ENCODE data around the gene NIPAL1.

NIPAL1 gene

DNA sequence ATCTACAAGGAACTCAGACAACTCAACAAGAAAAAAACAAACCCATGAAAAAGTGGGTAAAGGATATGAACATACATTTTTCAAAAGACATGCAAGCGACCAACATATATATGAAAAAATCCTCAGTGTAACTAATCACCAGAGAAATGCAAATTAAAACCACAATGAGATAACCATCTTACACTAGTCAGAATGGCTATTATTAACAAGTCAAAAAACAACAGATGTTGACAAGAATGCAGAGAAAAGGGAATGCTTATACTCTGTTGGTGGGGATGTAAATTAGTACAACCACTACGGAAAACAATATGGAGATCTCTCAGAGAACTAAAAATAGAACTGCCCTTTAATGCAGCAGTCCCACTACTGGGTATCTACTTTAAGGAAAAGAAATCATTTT is 12.1 kb downstream of the NIPAL1 start:
- DNase-seq = no peak

DNA sequence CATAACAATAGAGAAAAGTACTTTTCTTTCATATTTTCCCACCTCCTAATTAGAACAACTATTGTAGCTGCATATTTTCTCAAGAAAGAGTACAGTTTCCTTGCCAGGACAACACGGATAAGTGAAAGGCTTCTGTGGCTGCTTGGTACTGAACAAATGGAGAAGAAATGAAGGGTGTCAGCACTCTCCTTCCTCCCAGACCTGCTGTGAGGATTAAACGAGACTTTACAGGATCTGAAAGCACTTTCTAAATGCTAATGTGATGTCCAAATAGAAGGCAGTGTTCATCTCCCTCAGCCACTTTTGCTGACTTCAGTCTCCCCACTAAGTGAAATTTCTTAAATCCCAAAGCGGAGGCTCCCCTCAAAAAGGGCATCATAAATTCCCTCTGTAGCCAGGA is 13.9 kb downstream of the NIPAL1 start:
- DNase-seq = no peak

DNA sequence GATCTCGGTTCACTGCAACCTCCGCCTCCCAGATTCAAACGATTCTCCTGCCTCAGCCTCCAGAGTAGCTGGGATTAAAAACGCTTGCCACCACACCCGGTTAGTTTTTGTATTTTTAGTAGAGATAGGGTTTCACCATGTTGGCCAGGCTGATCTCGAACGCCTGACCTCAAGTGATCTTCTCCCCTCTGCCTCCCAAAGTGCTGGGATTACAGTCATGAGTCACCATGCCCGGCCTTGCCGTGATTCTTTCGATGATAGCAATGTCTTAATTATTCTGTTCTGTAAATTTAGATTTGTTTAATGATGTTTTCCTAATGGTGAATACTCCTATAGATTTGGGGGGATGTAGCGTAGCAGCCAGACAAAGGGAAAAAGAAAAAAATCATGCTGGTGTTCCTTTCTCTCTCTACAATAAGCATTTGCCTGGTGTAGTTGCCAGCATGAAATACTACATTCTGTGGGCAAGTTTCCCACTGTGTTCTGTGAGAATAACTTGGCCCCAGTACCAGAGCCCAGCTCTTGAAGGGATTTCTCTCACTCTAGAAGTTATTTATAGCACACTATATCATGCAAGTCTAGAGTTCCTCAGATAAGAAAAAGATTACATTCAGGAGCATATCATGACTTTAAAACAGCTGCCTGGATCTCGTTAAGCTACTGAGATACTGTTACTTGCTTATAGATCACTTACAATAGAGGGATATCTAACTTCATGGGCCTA is 15.4 kb downstream of the NIPAL1 start:
- no peak for DNase-seq

DNA sequence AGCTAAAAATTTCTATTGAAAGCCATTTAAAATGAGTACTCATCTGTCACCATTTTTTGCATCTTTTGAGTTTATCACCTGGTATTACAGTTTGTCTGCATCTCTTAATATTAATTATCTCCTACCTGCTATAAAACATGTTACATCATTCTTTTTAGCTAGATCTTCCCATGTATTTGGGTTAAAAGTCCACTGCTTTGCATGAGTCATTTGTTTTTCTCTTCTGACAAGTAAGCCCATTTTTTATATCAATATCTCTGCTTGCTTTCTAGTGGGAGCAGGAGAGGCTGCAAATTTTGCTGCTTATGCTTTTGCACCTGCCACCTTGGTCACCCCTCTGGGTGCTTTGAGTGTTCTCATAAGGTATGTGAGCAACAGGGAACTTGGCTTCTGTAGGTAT is 16.1 kb downstream of the NIPAL1 start:
- no peak for DNase-seq

DNA sequence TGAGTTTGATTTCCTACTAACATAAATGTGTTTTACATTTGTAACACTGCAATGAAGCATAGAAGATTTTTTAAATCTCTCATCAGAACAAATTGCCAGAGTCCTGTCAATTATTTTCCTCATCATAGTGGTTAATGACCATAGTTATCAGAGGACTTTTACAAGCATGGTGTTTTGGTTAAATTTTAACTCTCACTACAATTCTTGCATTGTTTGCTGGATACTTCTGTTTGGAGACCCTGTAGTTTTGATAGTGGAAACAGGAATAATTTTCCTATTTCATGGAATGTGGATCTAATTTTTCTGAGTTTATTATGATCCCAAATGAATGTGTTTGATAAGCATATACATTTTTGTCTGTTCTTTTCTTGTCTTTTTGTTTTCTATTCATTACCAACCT is 16.8 kb downstream of the NIPAL1 start:
- no peak for DNase-seq

DNA sequence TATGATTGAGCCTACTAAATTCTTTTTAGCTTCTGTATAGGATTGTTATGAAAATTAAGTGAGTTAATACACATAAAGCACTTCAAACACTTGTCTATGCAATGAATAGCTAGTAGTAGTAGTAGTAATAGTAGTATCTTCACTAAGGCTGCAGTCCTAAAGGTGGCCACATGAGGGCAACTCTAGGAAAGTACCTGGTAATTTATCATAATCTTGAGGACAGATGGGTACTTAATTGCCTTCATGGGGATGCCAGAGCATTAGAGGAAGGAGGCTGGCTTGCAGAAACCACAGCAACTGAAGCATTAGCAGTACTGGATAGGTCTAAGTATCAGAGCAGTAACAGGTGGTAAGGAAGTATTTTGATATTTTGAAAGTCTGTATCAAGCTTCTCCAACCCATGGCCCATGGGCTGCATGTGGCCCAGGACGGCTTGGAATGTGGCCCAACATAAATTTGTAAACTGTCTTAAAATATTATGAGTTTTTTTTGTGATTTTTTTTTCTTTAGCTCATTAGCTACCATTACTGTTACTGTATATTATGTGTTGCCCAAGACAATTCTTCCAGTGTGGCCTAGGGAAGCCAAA is 17.3 kb downstream of the NIPAL1 start:
- peak; percentile 56 for DNase-seq

DNA sequence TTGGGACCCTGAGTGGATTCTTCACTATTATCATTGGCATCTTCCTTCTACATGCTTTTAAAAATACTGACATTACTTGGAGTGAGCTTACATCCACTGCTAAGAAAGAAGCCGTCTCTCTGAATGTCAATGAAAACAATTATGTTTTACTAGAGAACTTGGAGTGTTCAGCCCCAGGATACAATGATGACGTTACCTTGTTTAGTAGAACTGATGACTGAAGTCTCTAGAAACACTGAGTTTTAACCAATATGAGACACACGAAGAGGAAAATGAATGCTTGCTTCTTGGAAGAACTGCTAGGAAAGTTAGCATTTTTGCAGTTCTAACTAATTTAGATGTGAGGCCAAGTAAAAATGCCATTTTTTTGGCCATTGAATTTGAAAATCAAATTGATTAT is 19.4 kb downstream of the NIPAL1 start:
- no peak for DNase-seq

DNA sequence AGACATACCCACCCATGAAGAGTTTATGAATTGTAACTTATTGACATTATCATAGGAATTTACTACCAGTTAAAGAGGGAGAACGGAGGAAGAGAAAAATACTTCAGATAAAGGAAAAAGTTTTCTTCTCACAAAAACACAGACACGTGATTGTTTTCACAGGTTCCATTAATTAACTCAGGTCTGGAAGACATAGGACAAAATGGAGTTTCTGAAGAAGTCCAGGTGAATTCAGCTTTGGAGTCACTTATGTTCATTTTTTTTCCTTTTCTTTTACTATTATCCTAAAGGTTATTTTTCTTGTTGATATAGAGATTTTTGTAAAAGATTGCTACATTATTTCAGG is 20.5 kb downstream of the NIPAL1 start:
- no peak for DNase-seq

DNA sequence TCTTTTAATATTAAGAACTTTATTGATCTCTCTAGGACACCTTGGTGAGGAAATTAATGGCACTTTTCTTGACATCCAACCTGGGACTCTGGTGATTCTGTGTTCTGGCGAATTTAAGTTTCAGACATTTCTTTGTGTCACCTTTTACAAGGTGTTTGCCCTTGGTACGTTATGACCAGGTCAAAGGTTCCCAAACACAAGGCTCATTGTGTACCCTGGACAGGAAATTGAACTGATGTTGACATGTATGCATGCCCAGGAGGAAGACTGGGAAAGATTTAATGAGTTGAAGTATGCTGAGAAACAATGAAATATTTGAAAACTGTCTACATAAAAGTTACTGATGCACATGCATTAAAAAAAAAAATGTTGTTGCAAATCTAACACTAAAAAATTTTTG is 22.1 kb downstream of the NIPAL1 start:
- no peak for DNase-seq

DNA sequence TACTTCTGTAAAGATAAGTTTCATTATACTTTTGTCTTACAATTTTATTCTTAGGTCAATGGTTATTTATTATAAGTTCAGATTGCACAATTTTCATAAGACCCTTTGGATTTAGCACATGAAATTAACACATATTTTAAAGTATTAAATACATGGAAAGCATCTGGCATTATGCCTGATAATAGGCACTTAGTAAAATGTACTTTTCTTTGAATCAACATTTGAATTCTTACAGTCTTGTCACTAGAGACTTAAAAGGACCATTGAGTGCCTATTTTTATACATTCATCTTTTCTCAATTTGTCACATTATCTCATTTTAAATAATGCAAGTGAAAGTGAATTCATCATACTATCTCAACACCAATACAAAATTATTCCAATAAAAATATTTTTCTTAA is 23.0 kb downstream of the NIPAL1 start:
- no peak for DNase-seq

DNA sequence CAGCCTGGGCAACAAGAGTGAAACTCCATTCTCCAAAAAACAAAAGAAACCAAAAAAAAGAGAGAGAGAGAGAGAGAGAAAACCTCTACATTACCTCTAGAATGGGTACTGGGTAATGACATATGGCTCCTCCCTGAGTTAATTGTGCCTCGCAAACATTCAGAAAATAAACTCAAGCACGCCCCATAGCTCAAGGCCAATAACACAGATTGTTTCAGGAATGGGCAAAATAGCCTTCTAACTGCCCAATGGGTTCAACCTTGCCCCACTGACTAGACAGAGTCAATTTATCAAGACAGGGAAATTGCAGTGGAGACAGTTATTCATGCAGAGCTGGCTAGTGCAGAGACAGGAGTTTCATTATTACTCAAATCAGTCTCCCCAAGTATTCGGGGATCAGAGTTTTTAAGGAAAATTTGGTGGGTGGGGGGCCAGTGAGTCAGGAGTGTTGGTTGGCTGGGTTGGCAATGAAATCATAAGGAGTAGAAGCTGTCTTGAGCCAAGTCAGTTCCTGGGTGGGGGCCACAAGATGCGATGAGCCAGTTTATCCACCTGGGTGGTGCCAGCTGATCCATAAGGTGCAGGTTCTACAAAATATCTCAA is 25.1 kb downstream of the NIPAL1 start:
- DNase-seq = no peak

DNA sequence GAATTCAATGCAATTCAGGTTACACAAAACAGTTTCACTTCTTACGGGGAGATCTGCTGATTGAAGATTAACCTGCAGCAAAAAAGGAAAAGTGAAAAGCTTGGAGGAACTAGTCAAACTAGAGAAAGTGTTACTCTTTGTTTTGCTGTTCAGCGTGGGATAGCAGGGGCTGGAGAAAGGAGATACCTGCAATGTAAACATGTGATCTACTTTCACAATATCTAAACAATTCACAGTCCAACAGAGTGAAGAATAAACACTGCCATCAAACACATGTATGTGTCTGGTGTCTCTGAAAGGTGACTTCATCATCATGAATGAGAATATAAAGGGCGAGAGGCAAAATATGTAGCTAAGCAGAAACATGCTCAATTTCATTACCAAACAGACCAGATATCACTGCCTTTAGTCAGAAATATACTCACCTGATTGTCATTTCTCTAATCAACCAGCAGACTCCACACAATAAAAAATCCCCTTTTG is 26.4 kb downstream of the NIPAL1 start:
- DNase-seq = no peak

DNA sequence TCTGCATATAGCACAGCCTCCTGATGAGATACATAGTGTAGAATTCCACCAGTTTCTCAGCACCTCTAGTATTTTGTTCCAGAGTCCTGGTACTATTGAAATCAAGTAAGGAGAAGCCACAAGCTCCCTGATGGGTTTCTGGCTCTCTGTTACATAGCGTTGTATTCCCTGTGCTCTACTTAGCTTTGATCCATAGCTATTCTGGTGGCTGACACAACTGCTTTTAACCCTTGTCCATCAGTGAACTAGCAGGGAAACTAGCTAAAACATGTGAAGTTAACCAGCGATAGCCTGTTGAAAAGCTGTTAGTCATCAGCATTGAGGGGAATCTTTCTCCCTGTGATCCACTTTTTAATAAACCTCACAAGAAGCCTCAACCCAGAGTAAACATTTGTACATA is 26.9 kb downstream of the NIPAL1 start:
- DNase-seq = no peak

DNA sequence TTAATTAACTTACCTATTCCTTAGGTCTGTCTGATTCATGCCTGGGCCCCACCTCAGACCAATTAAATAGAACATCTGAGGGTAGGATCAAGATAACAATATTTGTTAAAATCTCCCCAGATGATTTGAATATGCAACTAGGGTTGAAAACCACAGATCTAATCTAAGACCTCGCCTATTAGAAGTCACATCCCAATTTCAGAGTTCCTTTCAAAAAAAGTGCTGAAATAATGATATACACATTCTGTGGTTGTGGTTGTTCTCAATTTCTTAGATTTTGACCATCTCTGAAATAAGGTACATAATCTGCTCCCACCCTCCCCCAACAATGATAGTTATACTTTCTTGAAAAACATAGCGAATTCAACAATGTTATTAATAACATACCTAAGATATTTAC is 27.7 kb downstream of the NIPAL1 start:
- DNase-seq = no peak

DNA sequence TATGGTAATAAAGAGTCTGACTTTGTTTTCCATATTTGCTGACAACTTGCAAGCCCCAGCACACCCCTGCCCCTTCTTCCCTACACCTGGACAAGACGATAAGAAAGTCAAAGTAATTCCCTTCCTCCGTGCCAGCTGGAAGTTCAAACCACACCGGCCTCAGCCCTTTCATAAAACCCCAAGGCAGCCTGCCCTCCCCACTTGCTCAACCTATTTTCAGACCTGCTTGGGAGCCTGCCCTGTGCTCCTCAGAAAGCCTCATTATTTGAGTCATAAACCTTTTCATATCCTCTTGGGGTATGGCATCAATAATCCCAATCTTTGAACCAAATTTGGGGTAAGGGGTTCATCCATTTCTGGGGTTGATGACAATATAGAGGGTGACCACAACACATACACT is 29.5 kb downstream of the NIPAL1 start:
- DNase-seq = no peak

DNA sequence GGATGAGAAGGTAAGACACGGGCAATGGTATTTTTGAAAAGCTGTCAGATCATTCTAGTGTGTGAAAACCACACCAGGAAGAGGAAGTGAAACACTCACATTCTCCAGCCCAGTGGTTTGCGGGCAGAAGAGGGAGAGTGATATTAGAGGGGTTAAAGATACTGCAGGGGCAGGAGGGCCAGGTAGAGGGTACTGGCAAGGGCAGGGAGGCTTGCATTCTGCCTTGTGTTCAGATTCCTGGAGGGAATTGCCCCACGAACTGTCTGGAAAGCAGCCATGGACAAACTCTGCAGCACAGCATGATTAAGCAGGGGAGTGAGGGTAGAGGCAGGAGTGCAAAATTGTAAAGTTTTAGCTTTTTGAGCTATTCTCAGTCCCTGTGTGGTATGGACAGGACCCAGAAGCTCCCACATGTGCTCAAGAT is 30.9 kb downstream of the NIPAL1 start:
- peak; percentile 47 for DNase-seq

DNA sequence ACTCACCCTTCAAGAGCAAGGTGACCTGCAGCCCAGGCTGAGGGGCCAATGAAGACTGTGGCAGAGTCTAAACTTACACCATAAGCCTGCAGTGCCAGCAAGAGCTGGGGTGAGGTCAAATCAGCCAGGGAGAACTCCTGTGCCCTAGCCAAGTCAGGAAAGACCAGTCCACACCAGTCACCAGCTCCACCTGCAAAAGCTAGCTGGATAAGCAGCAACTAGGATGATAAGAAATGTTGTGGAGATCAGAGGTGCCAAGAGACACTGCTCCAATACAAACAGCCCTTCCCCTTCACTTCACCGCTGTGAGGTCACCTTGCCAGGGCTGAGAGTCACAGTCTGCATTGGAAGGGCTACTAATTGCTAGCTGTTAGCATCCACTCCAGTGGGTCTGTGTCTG is 31.3 kb downstream of the NIPAL1 start:
- DNase-seq = no peak

DNA sequence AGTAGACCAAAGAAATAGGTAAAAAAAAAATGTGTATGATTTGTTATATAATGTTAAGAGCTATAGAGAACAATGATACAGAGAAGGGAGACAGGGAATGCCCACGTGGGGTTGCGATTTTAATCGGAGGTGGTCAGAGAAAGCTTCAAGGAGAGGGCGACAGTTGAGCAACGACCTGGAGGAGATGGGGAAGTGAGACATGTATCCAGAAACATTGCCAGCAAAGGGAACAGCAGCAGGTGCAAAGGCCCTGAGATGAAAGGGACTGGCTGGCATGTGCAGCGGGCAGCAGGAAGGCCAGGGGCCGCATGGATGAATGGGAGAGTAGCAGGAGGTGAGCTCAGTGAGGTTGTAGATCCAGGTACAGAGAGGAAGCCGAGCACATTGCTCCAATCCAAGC is 32.9 kb downstream of the NIPAL1 start:
- no peak for DNase-seq

DNA sequence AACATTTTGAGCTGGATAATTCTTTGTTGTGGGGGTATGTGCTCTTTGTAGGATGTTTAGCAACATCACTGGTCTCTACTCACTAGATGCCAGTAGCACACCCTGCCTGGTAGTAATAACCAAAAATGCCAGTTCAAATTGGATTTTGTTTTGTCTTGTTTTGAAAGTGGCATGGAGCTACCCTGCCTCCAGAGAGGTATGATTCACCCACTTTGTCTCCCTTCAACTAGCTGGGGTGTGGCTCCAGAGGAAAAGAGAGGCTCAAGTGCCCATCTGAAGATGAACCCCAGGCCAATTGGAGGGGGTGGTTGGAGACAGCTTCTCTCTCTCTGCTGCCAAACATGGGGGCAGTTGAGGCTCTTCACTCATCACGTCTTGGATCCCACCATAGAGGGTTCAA is 34.5 kb downstream of the NIPAL1 start:
- no peak for DNase-seq

DNA sequence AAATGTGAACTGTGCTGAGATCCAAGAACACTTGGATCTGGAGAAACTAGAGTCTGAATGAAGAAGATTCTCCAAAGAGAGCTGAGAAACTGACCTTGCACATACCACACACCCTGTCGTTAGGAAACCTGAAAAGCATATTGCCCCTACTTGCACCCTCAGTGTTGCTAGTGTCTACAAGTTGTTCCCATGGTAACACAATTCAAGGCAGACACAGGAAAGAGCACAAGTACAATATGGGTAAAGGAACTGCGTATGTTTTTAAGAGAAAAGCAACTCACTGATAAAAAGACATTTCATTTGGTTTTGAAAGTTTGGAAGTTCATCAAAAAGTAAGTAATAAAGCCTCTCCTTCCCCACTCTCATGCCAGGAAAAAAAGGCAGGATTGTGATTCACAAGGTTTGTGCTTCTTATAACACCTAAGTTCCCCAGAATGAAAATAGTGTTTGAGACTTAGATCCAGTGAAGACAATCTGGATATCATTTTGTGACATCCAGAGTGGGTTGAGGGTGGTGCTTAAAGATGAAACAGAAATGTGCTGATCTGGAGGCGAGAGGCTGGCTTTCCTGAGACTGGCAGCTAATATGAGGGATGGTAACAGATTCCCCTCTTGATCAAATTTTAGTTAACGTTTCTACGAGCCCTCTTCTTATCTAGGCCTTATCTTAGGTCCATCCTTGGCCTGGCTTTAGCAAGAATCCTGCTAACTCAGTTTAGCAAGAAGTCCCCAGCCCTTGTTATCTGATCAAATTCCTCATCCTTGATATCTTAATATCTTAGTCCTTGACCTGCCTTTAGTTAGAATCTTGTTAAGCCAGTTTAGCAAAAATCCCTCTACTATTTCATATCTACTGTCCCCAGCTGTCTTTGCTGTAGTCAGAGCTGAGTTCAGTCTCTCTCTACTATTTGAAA is 42.3 kb downstream of the NIPAL1 start:
- no peak for DNase-seq

DNA sequence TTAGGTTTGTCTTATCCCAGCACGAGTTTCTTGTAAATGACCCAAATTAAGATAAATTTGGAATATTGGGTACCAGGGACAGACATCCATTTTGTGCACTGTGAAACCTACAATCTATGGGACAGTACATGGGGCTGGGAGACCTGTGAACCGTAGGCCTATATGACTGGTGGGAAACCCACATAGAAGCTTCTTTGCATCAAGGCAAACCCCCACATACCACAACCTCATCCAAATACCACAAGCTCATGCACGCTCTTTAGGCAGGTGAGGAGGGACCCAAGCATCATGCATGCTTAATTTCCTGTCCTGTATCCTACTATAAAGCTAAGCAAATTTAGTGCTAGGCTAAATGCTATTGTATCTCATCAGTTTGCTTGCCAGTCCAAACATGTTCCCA is 47.8 kb downstream of the NIPAL1 start:
- no peak for DNase-seq

DNA sequence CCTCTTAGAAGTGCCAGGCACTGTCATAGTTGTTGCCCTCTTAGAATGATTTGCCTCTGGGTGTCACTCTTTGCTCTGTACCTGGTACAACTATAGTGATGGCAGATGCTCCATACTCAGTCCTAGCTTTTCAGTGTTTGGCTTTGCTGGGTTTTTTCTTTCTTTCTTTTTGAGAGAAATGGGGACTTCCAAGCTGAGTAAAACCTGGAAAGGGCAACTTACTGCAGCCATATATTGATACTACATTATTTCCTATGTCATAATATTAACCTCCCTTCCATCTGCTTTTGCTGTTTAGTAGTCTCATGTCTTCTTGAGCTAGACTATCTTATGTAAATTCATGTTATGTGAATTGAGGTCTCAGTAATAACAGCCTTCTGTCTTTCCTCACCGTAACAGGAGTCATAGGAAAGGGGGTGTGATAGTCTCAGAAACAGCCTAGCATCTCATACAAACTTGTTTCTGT is 49.0 kb downstream of the NIPAL1 start:
- DNase-seq = no peak

DNA sequence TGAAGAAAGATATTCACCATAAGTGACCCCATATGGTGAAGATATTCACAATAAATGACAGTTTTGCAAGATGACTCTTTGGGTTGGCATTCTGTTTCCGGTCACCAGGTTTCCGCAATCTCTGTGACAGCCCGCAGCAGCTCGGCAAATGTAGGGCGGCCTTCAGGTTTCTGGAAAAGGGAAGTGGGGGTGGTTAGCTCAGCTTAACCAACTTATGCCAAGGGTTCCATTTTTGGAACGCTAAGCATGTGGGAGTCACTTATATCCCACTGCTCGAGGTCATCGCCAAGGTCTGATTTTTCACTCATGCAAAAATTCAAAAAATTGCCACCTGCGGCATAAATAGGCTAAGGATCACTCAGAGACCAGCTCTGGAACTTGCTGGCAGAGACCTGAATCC is 51.0 kb downstream of the NIPAL1 start:
- DNase-seq = no peak
